Keratinocyte (primary cell): ENCODE measurements around the gene MROH7.

ENCODE experiments used
- CTCF ChIP-seq, 3 experiments: IDR thresholded peaks in 1 of 3; conservative IDR thresholded peaks in 1 of 3; optimal IDR thresholded peaks in 1 of 3; 2 replicates in 2 of 3; 3 replicates in 1 of 3; pipeline versions ENCODE3 to v1.5.1; 2011; ENCODE audit warnings: low read length in 3 of 3, mild to moderate bottlenecking in 3 of 3, moderate library complexity in 2 of 3, control low read depth in 1 of 3, inconsistent platforms in 1 of 3; ENCODE audit not compliant: insufficient read depth in 2 of 3; ENCODE audit errors: extremely low read depth in 1 of 3
- EZH2 ChIP-seq: IDR thresholded peaks from one replicate; pipeline ENCODE4 v1.6.1; 2012; ENCODE audit warnings: inconsistent platforms, mild to moderate bottlenecking, low read length, moderate library complexity

- TF ChIP-seq EZH2 = no peak
- TF ChIP-seq CTCF (optimal IDR thresholded peaks at IDR 0.05 in 1 of 3, IDR thresholded peaks at IDR 0.05 in 1 of 3, conservative IDR thresholded peaks at IDR 0.05 in 1 of 3; ENCODE audit: extremely low read depth in 1 of 3, insufficient read depth in 2 of 3, low read length in 3 of 3) = no peak
These were observed 27.6 kb upstream of the MROH7 start for GRCh38 chr1:54614024-54614423.
